ENCODE measurements around the gene KIF13A. TPM values are rescaled to one million over a fixed set of nuclear protein-coding genes. Genes with fewer than 3 reads are reported as not detected.
A peak's percentile ranks its signal among the peaks of the same experiment; 100 is the strongest.
"Not testable (repeated sequence)": the region's sequence is repeated elsewhere in the genome, so short reads cannot be mapped to it uniquely, and the experiment has no call there.

Gene KIF13A
- total RNA-seq, 1 donor from 2014 or later = 84.5 TPM

DNA sequence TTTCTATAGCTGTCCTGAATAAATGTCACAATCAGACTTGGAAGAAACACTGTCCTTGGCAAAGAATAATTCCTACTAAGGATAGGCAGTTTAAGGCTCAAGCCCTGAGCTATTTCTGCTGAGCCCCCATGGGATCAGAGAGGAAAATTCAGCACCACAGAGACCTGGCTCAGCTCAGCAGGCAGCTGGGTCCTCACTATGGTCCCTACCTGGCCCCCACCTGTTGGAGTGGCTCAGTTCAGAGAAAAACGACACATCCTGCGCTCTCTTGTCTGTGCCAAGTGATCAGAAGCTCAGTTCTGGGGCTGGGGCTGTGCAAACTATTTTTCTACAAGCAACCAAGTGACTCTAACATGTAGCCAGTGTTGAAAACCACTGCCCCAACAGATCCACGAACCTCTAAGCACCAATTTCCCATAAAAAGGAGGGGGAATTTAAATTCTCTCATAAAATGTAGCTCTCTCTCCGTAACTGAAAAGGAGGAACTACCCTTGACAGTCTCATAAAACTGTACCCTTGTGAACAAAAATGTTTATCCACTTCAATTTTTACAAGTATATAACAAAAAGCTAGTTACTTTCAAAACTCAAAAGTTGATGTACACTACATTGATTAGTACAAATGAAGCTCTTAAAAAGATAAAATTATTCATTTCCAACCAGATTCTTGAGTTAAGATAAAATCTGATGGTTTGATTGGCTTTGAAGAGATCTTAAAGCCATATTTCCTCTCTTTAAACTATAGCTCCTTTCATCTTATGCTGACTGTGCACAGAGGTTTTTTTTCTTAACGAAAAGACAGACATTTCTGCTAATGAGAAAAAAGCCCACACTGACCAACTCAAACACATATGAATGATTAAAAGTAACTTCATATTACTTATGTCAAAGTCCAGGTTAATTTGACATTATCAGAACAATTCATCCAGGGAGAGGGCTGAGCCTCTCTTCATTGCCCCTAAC is 52.0 kb downstream of the KIF13A start:
- no peak for DNase-seq (ENCODE audit: low read depth)

DNA sequence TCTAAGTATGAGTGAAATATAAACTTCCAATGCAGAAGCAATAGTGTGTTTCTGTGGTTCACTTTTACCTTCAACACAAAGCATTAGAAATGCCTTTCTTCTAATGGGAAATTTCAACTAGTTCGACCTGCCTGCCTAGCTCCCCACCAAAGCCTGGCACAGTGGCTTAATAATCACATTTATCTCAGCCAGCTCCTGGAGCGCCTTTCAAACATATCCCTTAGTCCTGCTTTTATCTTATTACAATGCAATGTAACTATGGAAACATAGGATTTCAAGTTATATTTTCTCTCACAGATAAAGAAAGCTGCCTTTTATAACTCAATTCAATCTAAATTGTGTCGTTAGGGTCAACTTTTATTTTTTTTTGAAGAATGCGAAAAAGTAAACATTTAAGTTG is 53.7 kb downstream of the KIF13A start:
- DNase-seq (ENCODE audit: low read depth) = no peak

DNA sequence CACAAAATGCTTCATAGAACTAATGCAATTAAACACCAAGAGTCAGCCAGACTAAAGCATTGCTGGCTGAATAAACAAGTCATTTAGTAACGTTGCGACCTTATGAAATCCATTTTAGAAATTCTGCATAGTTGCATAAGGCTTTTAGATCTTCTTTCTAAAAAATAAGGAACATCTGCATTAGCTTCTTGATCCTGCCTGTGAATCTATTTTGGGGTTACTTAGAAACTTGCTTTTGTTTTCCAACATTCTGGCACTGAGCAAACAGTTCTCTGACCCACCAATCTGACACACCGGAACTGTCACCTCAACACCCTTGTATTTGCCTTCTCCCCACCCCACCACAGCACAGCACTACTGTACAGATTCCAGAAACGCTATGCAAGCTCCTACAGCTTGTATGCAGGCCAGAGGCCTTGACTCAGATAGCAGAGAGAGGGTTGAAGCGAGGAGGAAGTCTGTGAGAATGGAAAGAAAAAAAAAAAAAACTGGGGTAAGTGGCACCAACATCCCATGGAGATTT is 55.0 kb downstream of the KIF13A start:
- peak; percentile 59 for DNase-seq (ENCODE audit: low read depth)

DNA sequence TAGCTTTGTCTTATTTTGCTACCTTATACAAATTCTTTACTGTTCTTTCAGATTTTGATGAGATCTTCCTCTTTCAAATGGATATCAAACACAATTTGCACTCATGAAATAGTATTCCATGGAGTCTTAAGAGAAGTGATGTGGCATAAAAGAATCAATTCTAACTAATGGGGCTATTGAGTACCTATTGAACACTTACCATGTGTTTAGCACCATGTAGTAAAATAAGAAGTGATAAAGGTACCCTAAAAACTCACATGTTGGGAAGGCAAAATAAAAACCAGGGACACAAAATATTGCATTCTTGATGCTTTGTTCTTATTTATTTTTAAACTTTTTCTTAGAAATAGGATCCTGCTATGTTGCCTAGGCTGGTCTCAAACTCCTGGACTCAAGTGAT is 56.2 kb downstream of the KIF13A start:
- DNase-seq (ENCODE audit: low read depth) = no peak

DNA sequence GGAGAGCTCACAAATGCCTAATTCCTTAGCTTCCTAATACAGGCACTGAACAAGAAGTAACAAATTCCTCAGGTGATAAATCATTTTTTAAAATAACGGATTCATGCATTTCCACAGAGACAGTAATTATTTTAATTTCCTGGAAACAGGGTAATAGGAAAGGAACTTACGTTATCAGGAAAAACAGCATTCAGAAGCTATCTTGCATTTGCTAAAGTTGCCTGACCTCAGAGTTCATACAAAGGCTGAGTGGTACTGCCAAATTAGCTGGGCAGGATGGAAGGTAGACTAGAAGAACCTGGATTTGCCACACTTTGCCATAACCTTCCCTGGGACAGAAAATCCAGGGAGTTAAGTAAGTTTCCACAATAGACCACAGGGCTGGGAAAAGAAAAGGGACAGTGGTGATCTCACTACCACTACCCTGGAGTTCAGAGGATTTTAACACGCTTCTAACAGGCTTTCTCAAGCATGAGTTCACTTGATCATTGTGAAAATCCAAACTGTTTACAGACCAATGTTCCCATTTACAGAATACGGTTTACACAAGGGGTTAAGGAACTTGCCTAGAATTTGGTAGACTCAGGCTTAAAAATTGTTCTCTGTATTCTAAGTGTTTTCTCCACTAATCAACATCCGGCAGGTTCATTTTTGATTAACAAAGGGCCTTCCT is 57.0 kb downstream of the KIF13A start:
- no peak for DNase-seq (ENCODE audit: low read depth)

DNA sequence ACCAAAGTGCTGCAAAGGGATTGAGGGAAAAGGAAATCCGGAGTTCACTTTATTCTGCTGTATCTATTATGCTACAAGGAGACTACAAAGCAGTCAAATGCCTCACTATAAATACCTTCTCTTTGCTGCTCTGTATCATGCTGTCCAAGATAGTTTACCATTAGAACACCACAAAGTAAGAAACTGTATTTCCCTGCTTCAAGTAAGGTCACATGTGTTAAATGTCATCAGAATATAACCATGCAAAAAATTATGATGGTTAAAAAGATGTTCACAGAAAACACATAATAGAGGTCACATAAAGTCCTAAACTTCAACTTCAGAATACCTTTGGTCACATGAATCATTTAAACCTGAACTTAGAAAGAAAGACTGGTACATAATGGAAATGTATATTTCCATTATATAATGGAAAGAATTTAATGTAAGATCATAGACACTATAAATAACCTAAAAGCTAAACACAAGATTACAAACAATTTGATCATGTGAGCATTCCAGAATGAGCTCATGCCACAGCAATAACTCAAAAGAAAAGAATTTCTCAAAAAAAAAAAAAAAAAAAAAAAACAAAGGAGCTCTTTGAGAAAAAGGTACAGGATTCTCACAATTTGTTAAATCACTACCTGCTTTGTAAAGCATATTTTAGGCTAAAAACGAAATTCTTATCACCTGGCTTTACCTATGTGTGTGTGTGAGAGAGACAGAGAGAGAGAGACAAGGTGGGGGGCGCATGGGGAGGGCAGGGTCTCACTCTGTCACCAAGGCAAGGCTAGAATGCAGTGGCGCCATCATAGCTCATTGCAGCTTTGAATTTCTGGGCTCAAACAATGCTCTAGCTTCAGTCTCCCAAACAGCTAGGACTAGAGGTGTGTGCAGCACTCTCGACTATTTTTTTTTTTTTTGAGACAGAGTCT is 58.7 kb downstream of the KIF13A start:
- DNase-seq (ENCODE audit: low read depth) = no peak

DNA sequence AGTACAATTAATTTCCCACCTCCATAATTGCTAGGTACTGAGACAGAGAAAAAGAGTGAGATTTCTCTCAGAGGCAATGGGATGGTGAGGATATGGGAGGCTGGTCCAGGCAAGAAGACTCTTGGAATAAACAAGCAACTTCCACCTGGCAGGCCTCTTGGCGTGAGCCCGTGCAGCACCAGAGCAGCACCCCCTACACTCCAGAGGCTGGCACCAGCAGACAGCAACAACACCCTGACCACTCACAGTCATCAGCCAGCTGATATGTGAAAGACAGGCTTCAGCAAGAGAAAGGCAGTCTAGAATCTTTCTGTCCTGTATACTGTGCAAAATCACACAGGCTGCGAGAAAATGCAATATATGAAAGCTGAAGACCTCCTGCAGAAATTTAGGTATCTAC is 59.7 kb downstream of the KIF13A start:
- no peak for DNase-seq (ENCODE audit: low read depth)

DNA sequence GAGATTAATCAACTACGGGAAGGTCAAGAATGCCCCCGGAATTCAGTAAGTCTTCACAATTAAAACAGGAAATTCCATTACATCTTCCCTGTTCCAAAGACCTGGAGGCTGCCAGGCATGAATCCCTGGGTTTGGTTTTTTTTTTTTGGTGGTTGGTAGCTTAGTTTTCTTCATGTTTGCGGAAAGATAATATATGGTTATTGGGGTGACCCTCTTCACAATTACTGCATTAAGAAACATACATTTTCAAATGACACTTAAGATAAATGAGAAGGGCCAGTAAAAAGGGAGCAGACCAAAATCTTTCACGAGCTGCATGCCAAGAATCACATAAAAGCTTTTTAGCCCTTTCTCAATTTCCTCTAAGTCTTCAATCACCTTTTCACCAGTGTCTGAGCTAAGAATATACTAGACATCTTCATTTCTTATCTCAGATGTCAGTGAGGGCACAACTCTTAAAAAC is 64.0 kb downstream of the KIF13A start:
- DNase-seq (ENCODE audit: low read depth) = no peak

DNA sequence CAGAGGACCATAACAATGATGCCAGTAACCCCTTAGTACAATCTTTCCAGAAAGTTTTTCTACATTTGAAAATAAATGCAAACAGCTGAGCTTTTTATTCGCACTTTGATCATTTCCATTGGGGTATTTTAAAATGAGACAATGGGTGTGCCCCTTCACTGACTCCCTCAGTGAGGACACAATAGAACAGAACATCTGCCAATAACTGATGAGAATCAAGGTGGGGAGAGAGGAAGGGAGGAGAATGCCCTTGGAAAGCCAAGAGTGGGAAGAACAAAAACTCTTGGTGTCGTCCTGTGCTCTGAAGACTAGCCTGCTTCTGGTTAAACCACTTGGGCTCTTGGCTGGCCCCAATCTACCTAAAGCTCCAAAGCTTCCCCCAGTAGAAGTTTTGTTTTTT is 66.0 kb downstream of the KIF13A start:
- DNase-seq (ENCODE audit: low read depth) = no peak

DNA sequence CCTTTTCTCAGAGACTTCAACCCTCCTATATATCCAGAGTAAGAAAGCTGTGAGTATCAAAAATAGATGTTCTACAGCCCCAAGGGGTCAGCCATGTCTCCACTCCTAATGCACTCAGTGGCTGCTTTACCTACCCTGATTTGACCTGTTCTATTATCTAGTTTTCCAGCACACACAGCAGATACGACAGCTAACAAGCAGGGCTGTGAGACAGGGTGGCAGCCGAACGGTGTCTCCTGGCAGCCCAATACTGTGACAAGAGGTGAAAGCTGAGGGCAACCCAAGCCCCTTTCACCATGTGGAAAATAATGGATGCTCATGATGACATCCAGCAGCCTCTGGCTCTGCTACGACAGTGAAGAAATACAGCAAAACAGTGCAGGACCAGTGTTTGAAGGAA is 67.9 kb downstream of the KIF13A start:
- no peak for DNase-seq (ENCODE audit: low read depth)

DNA sequence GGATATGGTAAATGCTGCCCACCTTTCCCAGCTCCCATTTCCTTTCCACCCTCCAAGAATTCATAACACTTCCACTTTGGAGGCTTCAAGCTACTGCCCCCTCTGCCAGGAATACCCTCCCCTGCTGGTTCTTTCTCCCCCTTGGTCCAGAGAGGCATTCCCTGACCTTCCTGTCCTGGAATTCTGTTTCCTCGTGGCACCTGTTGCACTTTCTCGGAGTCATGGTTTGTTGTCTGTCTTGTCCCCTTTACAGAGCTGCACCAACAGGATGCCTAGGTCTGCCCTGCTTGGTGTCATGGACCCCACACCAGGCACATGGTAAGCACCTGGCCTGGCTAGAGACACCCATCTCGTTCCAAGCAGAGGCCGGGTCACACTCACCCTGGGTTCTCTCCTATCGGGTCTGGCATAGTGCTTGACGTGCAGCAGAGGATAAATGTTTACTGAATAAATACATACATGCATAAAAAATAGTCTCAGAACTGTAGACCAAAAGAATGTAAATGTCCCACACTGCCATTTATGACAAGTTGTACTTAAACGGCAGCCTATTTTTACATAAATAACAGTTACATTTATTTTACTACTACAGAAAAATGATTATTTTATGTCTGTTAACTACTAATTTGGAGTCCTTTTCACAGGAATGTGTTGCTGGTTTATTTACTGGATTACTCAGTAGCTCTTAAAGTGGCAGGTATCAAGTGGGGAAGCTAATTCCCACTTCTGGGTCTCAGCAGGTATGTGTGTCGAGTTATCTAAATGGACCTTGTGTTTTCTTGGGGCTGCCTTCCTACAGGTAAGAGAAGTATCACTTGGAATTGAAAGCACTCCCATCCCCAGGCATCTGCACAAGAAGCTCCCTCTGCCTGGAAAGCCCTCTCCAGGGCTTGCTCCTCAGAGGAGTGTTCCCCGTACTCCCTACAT is 69.3 kb downstream of the KIF13A start:
- DNase-seq (ENCODE audit: low read depth) = no peak

DNA sequence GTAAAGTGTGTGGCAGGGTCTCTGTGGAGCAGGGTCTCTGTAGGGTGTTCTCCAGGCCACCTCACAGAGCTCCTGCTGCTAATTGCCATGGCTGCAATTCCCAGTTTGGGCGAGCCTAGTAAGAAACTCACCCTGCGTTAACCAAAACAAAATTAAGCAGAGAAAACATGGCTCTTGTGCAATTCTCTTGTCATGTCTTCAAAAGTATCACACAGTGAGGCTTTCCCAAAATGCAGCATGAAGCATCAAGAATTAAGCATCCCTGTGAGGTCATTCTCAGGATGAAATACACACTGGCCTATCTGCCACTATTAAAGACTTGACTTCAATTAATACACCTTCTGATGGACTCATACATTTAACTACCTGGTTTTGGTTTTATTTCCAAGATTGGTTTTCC is 72.8 kb downstream of the KIF13A start:
- no peak for DNase-seq (ENCODE audit: low read depth)

DNA sequence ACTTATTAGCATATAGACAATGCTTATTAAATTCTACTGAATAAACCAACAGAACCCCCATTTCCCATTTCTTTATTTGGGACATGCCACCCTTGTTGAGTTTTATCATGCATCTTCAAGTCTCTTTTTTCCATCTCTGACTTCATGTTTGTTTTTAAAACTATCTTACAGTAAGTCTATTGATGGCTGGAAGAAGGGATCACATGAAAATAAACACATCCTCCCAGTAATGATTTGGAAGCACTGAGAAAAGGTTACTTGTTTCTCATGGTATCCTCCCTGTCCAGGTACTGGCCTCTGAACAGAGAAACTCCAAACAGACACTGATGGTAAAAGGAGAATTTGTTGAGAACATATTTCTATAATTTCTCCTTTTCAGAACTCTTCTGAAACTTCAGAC is 74.9 kb downstream of the KIF13A start:
- no peak for DNase-seq (ENCODE audit: low read depth)

DNA sequence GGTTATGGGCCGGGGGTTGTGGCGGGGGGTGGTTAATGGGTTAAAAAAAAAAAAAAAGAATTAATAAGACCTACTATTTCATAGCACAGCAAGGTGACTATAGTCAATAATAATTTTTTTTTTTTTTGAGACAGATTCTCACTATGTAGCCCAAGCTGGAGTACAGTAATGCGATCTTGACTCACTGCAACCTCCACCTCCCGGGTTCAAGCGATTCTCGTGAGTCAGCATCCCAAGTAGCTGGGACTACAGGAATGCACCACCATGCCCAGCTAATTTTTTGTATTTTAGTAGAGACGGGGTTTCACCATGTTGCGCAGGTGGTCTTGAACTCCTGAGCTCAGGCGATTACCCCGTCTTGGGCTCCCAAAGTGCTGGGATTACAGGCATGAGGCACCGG is 75.8 kb downstream of the KIF13A start:
- DNase-seq (ENCODE audit: low read depth) = not testable (repeated sequence)

DNA sequence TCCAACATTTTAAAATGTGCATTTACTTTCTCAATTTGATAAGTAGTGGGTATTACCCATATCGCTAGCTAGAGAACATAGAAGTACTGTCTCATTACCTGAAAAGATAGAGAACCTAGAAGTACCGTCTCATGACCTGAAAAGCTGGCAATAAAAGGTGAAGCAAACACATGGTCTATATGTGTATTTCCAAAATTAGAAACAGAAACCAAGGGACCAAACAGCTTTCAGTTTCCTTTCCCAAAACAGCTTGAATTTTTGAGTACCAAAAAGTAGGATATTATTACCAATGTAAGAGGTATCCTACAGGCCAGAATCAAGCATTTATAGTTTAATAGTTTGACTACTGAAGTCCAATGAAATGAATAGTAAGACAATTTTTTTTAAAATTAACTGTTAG is 77.2 kb downstream of the KIF13A start:
- no peak for DNase-seq (ENCODE audit: low read depth)

DNA sequence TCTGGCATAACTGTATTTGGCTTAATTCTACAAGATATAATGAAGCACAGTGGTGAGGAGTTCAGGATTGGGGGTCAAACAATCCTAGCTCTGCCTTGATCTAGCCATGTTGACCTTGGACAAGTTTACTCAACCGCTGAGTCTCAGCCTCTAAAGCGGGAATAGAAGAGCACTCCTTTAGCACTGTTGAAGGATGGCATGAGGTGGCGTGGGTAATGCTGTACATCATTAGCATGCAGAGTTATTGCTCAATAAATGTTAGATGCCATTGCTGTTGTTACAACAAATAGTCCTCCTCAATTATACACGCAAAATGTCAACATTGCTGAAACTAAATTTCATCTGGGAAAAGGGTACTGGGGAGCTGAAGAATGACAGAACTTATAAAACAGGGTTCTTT is 78.6 kb downstream of the KIF13A start:
- DNase-seq (ENCODE audit: low read depth) = no peak

DNA sequence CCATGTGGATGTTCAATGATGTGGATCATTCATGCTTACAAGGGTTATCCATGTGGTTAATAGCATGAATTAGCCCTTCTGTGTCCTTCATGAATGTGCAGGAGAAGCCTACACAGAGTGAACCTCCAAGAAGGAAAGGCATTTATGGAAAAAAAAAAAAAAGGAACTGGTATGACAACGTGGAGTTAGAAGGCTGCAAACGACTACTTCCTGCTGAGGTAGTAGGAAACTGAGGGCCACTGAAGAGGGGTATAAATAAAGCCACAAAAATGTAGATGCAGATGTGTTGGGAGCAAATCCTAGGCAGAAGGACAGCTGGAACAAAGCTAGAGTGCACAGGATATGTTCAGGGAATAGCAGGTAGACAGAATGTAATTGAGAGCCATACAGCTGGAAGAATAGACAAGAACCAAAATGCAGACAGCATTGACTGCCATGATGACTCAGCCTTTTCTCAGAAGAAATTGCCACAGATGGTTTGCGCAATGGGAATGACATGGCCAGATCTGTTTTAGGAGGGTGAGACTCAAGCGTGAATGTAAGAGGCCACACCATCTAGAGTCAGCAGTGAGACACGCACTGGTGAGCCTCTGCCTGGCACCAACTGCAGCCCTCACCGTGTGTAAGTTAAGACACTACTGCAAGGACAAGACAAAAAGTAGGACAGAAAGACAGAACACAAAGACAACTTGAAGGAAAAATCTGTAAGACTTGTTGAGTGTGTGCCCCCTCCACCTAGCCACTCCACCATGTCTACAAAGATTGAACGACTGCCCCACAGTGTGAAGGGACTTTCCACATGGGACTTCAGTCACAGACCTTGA is 79.8 kb downstream of the KIF13A start:
- peak; percentile 95 for DNase-seq (ENCODE audit: low read depth)

DNA sequence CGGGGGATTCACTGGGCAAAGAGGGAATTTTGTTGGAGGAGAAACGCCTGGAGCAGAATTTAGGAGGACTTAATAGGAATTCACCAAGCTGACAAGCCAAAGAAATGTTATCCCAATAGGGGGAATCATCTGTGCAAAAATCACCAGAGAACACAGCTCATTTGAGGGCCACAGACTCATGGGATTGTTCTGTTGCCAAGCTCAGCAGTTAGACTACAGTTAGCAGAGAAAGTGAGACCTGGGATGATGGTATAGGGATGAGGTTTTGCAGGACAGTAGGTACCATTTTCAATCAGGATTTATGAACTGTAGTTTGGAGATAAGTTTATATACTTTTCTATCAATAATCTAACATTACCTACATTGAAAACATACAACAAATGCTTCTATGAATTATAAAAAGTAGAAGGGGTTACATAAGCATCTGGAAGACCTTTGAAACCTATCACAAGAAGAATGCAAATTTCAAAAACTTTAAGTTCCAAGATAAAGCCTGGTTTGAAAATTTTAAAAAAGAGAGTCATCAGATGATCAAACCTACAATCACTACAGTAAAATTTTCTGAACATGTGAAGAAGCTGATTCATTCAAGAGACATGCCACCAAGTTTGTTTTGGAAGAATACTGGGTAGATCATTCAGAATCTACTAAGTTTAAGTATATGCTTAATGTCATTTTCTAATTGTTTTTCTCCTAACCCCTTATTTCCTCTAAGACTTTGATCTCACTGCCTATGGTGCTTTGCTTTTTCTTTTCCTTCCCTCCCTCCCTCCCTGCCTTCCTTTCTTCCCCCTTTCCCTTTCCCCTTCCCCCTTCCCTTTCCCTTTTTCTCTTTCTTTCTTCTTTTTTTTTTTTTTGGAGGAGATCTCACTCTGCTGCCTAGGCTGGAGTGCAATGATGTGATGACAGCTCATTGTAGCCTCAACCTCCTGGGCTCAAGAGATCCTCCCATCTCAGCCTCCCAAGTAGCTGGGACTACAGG is 81.5 kb downstream of the KIF13A start:
- no peak for DNase-seq (ENCODE audit: low read depth)
